Neutrophil (primary cell): ENCODE data around the gene MXRA5.
"Not testable (repeated sequence)": the region's sequence is repeated elsewhere in the genome, so short reads cannot be mapped to it uniquely, and the experiment has no call there.

Experiments
- H3K27ac ChIP-seq: fragments of 200-600 bp; sonication (generic); 2 replicates; pipeline ENCODE4 v1.5.1; 2016; ENCODE audit warnings: mild to moderate bottlenecking, moderate library complexity
- H3K27me3 ChIP-seq: fragments of 200-600 bp; sonication (generic); 2 replicates; pipeline ENCODE4 v1.6.0; 2016; ENCODE audit warnings: mild to moderate bottlenecking
- H3K36me3 ChIP-seq: fragments of 200-600 bp; sonication (generic); 2 replicates; pipeline ENCODE4 v1.5.1; 2017
- H3K4me1 ChIP-seq, 2 experiments: fragments of 200-600 bp in 1 of 2; sonication (generic) in 1 of 2; 1 replicate in 1 of 2; 2 replicates in 1 of 2; pipeline versions ENCODE4 v1.5.1 to v1.6.1; 2013 to 2016; ENCODE audit warnings: low read depth in 1 of 2, low read length in 1 of 2, mild to moderate bottlenecking in 1 of 2, moderate library complexity in 1 of 2; ENCODE audit not compliant: control insufficient read depth in 1 of 2, insufficient read depth in 1 of 2
- H3K4me3 ChIP-seq, 2 experiments: fragments of 200-600 bp in 1 of 2; sonication (generic) in 1 of 2; 1 replicate in 1 of 2; 2 replicates in 1 of 2; pipeline ENCODE4 v1.5.1; 2013 to 2016; ENCODE audit warnings: low read depth in 1 of 2, low read length in 1 of 2, mild to moderate bottlenecking in 1 of 2, moderate library complexity in 1 of 2
- H3K9me3 ChIP-seq: fragments of 200-600 bp; sonication (generic); 2 replicates; pipeline ENCODE4 v1.5.1; 2016
- TF ChIP-seq, protein P1 (sequence below): fragments of 200-600 bp; sonication (generic); IDR thresholded peaks from 2 replicates; pipeline ENCODE4 v1.5.1; 2016; ENCODE audit warnings: antibody characterized with exemption

Gene MXRA5

GRCh38 chrX:3371163-3371562 lies 24.7 kb upstream of the MXRA5 start:
- Histone ChIP-seq H3K4me3 (no peak overlapping the region), H3K27me3 (no peaks in the 10 kb centered on the region), H3K36me3 (no peaks in the 10 kb centered on the region), H3K4me1 (no peaks in the 10 kb centered on the region), H3K27ac (no peak overlapping the region), H3K9me3 (no peaks in the 10 kb centered on the region)
- TF ChIP-seq, protein P1, sequence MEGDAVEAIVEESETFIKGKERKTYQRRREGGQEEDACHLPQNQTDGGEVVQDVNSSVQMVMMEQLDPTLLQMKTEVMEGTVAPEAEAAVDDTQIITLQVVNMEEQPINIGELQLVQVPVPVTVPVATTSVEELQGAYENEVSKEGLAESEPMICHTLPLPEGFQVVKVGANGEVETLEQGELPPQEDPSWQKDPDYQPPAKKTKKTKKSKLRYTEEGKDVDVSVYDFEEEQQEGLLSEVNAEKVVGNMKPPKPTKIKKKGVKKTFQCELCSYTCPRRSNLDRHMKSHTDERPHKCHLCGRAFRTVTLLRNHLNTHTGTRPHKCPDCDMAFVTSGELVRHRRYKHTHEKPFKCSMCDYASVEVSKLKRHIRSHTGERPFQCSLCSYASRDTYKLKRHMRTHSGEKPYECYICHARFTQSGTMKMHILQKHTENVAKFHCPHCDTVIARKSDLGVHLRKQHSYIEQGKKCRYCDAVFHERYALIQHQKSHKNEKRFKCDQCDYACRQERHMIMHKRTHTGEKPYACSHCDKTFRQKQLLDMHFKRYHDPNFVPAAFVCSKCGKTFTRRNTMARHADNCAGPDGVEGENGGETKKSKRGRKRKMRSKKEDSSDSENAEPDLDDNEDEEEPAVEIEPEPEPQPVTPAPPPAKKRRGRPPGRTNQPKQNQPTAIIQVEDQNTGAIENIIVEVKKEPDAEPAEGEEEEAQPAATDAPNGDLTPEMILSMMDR, result no peak

DNA sequence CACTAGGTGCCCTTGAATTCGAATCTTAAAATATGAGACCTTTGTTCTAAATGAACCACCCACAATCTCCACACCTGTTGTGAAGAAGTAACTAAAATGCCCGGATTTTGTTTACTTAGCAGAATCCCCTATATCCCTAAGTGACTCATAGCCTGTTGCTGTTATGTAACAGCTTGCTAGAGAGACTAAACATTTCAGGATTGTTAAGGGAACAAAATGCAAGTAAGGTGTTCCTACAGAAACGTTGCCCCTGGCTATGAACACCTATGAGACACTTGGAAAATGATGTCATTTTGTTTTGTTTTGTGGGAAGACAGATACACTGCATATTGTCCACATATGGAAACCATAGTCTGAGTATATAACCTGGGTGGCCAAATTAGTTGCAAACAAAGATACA lies 24.2 kb upstream of the MXRA5 start:
- no peaks in the 10 kb centered on the region for H3K36me3 ChIP-seq
- H3K9me3 ChIP-seq, result no peaks in the 10 kb centered on the region
- no peaks in the 10 kb centered on the region for H3K4me1 ChIP-seq
- no peak overlapping the region for H3K27ac ChIP-seq
- no peak overlapping the region for H3K4me3 ChIP-seq
- no peaks in the 10 kb centered on the region for H3K27me3 ChIP-seq
- TF ChIP-seq, protein P1, result no peak

DNA sequence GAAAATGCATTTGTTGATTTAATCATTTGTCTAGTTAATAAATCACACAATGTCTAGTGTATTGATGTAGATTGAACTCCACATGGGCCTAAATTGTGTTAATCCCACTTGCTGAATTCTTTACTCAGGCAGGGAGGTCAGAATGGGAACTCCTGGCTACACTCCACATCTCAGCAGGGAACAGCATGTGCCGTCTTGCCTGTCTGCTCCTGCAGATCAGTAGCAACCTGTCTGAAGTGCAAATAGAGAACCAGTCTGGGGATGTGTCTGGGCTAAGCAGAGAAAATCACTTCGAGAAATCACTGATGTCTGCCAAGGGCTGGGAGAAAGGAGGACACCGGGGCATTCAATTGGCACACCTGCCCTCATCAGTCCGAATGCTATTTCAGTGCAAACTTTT lies 16.5 kb upstream of the MXRA5 start:
- no peaks in the 10 kb centered on the region for H3K9me3 ChIP-seq
- H3K27me3 ChIP-seq, result no peaks in the 10 kb centered on the region
- no peak overlapping the region for H3K27ac ChIP-seq
- TF ChIP-seq, protein P1, result no peak
- H3K4me1 ChIP-seq, result no peaks in the 10 kb centered on the region
- no peaks in the 10 kb centered on the region for H3K36me3 ChIP-seq
- H3K4me3 ChIP-seq, result no peak overlapping the region

DNA sequence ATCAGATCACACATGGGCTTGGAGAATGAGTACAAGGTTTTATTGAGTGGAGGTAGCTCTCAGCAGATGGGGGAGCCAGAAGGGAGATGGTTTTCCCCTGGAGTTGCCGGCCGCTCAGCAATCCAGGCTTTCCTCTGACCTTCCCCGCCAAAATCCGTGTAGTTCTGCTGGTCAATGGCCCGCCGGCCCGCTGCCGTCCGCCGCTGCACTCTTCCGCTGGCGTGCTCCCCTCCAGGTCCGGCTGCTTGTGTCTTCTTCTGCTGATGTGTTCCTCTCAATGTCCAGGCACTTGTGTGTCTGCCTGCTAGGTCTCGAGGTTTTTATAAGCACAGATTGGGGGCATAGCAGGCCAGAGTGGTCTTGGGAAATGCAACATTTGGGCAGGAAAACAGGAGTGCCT lies 14.4 kb upstream of the MXRA5 start:
- no peaks in the 10 kb centered on the region for H3K27me3 ChIP-seq
- no peak overlapping the region for H3K4me3 ChIP-seq
- no peaks in the 10 kb centered on the region for H3K36me3 ChIP-seq
- no peaks in the 10 kb centered on the region for H3K9me3 ChIP-seq
- no peaks in the 10 kb centered on the region for H3K4me1 ChIP-seq
- no peak overlapping the region for H3K27ac ChIP-seq
- TF ChIP-seq, protein P1, result no peak

GRCh38 chrX:3352741-3353140 lies 6.3 kb upstream of the MXRA5 start:
- H3K36me3 ChIP-seq, H3K9me3 ChIP-seq, H3K27me3 ChIP-seq, H3K27ac ChIP-seq, H3K4me3 ChIP-seq, H3K4me1 ChIP-seq: not testable (repeated sequence)

- no peak overlapping the region for H3K27ac ChIP-seq
- TF ChIP-seq, protein P1, result no peak
- H3K27me3 ChIP-seq, result peaks cover 13% of the 10 kb centered on the region
- H3K4me1 ChIP-seq, result no peaks in the 10 kb centered on the region
- no peaks in the 10 kb centered on the region for H3K9me3 ChIP-seq
- no peak overlapping the region for H3K4me3 ChIP-seq
- H3K36me3 ChIP-seq, result no peaks in the 10 kb centered on the region
Measured at GRCh38 chrX:3351276-3351675, 4.8 kb upstream of the MXRA5 start.
